ENCODE data around the gene ROPN1L.

DNA sequence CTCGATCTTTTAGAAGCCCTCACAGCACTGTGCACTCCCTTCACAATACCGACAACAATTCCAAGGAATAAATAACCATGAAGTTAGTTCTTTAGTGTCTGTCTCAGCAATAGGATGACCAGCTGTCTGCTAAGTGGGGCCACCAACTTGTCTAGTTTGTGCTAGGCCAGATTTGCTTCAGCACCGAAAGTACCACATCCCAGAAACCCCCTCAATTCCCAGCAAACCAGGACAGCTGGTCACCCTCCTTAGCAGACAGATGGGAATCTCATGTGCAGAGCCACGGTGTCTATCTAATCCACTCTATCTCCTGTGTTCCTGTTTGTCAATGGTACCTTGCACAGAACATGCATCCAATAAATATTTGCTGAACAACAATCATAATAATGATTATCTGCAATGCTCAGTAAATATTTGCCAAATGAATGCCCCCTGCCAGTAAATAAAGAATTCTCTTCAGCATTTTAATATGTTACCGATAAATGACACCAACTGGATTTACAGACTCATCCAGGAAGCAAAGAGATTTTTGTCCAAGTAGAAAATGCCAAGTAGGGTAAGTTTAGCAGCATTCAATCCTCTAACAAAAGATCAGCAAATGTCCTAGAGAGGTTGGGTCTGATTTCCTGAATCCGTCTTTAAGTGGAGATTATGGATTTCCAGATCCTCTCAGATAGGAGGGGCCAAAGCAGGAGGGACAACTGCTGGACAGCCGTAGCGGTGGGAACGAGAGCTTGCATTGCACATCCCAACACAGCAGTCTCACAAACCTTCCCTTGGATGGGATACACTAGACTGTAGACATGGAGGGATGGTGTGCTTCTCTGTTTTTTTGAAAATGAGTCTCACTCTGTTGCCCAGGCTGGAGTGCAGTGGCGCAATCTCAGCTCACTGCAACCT lies 70.3 kb downstream of the ROPN1L start:
- TF ChIP-seq, protein P1, sequence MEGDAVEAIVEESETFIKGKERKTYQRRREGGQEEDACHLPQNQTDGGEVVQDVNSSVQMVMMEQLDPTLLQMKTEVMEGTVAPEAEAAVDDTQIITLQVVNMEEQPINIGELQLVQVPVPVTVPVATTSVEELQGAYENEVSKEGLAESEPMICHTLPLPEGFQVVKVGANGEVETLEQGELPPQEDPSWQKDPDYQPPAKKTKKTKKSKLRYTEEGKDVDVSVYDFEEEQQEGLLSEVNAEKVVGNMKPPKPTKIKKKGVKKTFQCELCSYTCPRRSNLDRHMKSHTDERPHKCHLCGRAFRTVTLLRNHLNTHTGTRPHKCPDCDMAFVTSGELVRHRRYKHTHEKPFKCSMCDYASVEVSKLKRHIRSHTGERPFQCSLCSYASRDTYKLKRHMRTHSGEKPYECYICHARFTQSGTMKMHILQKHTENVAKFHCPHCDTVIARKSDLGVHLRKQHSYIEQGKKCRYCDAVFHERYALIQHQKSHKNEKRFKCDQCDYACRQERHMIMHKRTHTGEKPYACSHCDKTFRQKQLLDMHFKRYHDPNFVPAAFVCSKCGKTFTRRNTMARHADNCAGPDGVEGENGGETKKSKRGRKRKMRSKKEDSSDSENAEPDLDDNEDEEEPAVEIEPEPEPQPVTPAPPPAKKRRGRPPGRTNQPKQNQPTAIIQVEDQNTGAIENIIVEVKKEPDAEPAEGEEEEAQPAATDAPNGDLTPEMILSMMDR (conservative IDR thresholded peaks at IDR 0.05 in 1 of 2, IDR thresholded peaks at IDR 0.05 in 1 of 2; ENCODE audit: extremely low read depth in 1 of 2, insufficient read depth in 1 of 2, low read depth in 1 of 2, low read length in 2 of 2), result no peak
- no peak for TF ChIP-seq EZH2 (IDR thresholded peaks at IDR 0.05; ENCODE audit: borderline replicate concordance, low read length)
